Measurements from ENCODE around the gene SYCE3. TPM values are rescaled to one million over a fixed set of nuclear protein-coding genes. Genes with fewer than 3 reads are reported as not detected.

The SYCE3 gene
- total and polyA plus RNA-seq, 9 of the 15 experiments (the other 6 are each of a cell fraction or from before 2014, with no cell fraction given): 0.56 TPM; not detected in 8

DNA sequence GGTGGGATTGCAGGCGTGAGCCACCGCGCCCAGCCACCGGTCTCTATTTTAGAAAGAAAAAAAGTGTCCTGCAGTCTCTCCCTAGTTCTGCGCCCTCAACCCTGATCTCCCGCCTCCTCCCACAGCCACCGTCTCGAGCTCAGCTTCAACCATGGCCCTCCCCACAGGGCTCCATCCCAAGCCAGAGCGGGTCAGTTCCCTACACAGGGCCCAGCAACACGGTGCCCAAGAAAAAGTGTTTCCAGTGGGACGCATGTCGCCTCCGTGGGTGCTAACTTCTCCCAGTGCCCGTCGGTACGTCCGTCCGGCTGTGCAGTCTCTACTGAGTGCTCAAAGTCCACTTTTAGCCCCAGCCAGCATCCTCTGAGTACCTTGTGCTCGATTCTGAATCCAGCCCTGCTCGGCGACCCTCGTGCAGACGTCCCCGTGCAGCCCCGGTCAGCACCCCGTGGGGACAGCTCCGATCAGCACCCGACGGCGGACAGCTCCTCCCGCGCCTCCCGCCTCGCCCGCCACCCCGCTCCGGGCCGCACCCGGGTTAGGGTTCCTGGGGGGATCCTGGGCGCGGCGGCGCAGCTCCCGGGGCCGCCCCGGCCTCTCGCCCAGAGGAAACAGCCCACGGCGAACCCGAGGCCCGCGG is 37.2 kb upstream of the SYCE3 start (continued):
- peak; percentile 36; the same call in 1 of the 2 replicates for TF ChIP-seq ZNF24 (IDR thresholded peaks at IDR 0.05)
- TF ChIP-seq, protein P1, sequence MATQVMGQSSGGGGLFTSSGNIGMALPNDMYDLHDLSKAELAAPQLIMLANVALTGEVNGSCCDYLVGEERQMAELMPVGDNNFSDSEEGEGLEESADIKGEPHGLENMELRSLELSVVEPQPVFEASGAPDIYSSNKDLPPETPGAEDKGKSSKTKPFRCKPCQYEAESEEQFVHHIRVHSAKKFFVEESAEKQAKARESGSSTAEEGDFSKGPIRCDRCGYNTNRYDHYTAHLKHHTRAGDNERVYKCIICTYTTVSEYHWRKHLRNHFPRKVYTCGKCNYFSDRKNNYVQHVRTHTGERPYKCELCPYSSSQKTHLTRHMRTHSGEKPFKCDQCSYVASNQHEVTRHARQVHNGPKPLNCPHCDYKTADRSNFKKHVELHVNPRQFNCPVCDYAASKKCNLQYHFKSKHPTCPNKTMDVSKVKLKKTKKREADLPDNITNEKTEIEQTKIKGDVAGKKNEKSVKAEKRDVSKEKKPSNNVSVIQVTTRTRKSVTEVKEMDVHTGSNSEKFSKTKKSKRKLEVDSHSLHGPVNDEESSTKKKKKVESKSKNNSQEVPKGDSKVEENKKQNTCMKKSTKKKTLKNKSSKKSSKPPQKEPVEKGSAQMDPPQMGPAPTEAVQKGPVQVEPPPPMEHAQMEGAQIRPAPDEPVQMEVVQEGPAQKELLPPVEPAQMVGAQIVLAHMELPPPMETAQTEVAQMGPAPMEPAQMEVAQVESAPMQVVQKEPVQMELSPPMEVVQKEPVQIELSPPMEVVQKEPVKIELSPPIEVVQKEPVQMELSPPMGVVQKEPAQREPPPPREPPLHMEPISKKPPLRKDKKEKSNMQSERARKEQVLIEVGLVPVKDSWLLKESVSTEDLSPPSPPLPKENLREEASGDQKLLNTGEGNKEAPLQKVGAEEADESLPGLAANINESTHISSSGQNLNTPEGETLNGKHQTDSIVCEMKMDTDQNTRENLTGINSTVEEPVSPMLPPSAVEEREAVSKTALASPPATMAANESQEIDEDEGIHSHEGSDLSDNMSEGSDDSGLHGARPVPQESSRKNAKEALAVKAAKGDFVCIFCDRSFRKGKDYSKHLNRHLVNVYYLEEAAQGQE (IDR thresholded peaks at IDR 0.05; ENCODE audit: borderline replicate concordance): peak; percentile 100
- TF ChIP-seq, protein P1 (CRISPR knock-in tag; IDR thresholded peaks at IDR 0.05; ENCODE audit: low read depth): peak; percentile 99
- TF ChIP-seq WHSC1 (IDR thresholded peaks at IDR 0.05; ENCODE audit: low read length): no peak
- peak; percentile 98; the same call in 1 of the 2 replicates for TF ChIP-seq TGIF2 (CRISPR knock-in tag; IDR thresholded peaks at IDR 0.05)
- TF ChIP-seq, protein P2, sequence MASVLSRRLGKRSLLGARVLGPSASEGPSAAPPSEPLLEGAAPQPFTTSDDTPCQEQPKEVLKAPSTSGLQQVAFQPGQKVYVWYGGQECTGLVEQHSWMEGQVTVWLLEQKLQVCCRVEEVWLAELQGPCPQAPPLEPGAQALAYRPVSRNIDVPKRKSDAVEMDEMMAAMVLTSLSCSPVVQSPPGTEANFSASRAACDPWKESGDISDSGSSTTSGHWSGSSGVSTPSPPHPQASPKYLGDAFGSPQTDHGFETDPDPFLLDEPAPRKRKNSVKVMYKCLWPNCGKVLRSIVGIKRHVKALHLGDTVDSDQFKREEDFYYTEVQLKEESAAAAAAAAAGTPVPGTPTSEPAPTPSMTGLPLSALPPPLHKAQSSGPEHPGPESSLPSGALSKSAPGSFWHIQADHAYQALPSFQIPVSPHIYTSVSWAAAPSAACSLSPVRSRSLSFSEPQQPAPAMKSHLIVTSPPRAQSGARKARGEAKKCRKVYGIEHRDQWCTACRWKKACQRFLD (CRISPR knock-in tag; IDR thresholded peaks at IDR 0.05): peak; percentile 92
- no peak for TF ChIP-seq SLC30A9 (CRISPR knock-in tag; IDR thresholded peaks at IDR 0.05)
- TF ChIP-seq, protein P3, sequence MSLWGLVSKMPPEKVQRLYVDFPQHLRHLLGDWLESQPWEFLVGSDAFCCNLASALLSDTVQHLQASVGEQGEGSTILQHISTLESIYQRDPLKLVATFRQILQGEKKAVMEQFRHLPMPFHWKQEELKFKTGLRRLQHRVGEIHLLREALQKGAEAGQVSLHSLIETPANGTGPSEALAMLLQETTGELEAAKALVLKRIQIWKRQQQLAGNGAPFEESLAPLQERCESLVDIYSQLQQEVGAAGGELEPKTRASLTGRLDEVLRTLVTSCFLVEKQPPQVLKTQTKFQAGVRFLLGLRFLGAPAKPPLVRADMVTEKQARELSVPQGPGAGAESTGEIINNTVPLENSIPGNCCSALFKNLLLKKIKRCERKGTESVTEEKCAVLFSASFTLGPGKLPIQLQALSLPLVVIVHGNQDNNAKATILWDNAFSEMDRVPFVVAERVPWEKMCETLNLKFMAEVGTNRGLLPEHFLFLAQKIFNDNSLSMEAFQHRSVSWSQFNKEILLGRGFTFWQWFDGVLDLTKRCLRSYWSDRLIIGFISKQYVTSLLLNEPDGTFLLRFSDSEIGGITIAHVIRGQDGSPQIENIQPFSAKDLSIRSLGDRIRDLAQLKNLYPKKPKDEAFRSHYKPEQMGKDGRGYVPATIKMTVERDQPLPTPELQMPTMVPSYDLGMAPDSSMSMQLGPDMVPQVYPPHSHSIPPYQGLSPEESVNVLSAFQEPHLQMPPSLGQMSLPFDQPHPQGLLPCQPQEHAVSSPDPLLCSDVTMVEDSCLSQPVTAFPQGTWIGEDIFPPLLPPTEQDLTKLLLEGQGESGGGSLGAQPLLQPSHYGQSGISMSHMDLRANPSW (CRISPR knock-in tag; IDR thresholded peaks at IDR 0.05): no peak
- TF ChIP-seq, protein P4, sequence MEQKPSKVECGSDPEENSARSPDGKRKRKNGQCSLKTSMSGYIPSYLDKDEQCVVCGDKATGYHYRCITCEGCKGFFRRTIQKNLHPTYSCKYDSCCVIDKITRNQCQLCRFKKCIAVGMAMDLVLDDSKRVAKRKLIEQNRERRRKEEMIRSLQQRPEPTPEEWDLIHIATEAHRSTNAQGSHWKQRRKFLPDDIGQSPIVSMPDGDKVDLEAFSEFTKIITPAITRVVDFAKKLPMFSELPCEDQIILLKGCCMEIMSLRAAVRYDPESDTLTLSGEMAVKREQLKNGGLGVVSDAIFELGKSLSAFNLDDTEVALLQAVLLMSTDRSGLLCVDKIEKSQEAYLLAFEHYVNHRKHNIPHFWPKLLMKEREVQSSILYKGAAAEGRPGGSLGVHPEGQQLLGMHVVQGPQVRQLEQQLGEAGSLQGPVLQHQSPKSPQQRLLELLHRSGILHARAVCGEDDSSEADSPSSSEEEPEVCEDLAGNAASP (IDR thresholded peaks at IDR 0.05): no peak
- TF ChIP-seq NCOA1 (IDR thresholded peaks at IDR 0.05; ENCODE audit: low read depth): peak; percentile 98
- peak; percentile 94; the same call in 1 of the 2 replicates for TF ChIP-seq ZNF224 (CRISPR knock-in tag; IDR thresholded peaks at IDR 0.05)
- TF ChIP-seq KDM1A (IDR thresholded peaks at IDR 0.05): no peak
- peak in 1 of 2 experiments; percentile 90; a peak in 2 of 4 replicates for TF ChIP-seq SRF (CRISPR knock-in tag; IDR thresholded peaks at IDR 0.05)
- TF ChIP-seq NFRKB (IDR thresholded peaks at IDR 0.05; ENCODE audit: low read depth): no peak
- TF ChIP-seq EP400 (IDR thresholded peaks at IDR 0.05): no peak

Data from K562 (cell line).